HG02943 (cell line): Measurements from ENCODE around the gene LOXL3.

ENCODE experiments used
- ATAC-seq: cut with Tn5 transposase; IDR thresholded peaks from one replicate; pipeline ENCODE4 v1.9.1; 2021; ENCODE audit warnings: mild to moderate bottlenecking, low read depth, moderate library complexity; ENCODE audit not compliant: unreplicated experiment

Gene LOXL3

GRCh38 chr2:74552914-74553811, 579 bp downstream of the LOXL3 start:
- ATAC-seq, result no peak

- ATAC-seq, result no peak
These were observed 1.5 kb downstream of the LOXL3 start for GRCh38 chr2:74551942-74552913.

GRCh38 chr2:74551530-74551929, 2.2 kb downstream of the LOXL3 start:
- no peak for ATAC-seq

- no peak for ATAC-seq
These were observed 3.5 kb downstream of the LOXL3 start for GRCh38 chr2:74550231-74550630.

GRCh38 chr2:74548900-74549826, 4.6 kb downstream of the LOXL3 start:
- ATAC-seq, result no peak

GRCh38 chr2:74548285-74548899, 5.3 kb downstream of the LOXL3 start:
- no peak for ATAC-seq

GRCh38 chr2:74546004-74546403, 7.7 kb downstream of the LOXL3 start:
- no peak for ATAC-seq

- ATAC-seq, result no peak
These were observed 9.1 kb downstream of the LOXL3 start for GRCh38 chr2:74544634-74545033.

GRCh38 chr2:74542978-74543377, 10.8 kb downstream of the LOXL3 start:
- ATAC-seq, result no peak

- no peak for ATAC-seq
These were observed 13.5 kb downstream of the LOXL3 start for GRCh38 chr2:74540291-74540690.

- ATAC-seq, result no peak
These were observed 14.8 kb downstream of the LOXL3 start for GRCh38 chr2:74538881-74539339.

GRCh38 chr2:74537140-74537539, 16.6 kb downstream of the LOXL3 start:
- no peak for ATAC-seq

- ATAC-seq, result no peak
These were observed 17.4 kb downstream of the LOXL3 start for GRCh38 chr2:74536166-74536950.

GRCh38 chr2:74535440-74535965, 18.2 kb downstream of the LOXL3 start:
- no peak for ATAC-seq

- ATAC-seq, result no peak
These were observed 19.3 kb downstream of the LOXL3 start for GRCh38 chr2:74534411-74534810.

GRCh38 chr2:74533464-74533863, 20.3 kb downstream of the LOXL3 start:
- ATAC-seq, result no peak

GRCh38 chr2:74532222-74532621, 21.5 kb downstream of the LOXL3 start:
- no peak for ATAC-seq

GRCh38 chr2:74531666-74532065, 22.1 kb downstream of the LOXL3 start:
- no peak for ATAC-seq
